Subcutaneous adipose tissue (tissue), 4 donors: ENCODE data around the gene HOATZ. TPM values are rescaled to one million over a fixed set of nuclear protein-coding genes. Genes with fewer than 3 reads are reported as not detected.
A peak's percentile ranks its signal among the peaks of the same experiment; 100 is the strongest.

Experiments
- small RNA-seq: library from RNA; depleted of rRNA; stranded (forward); fragments of <200 nt; gene quantifications from one replicate; pipeline ENCODE3, GENCODE V24; 2016
- total RNA-seq, 4 donors: library from RNA; depleted of rRNA; stranded (reverse); fragments of >200 nt; gene quantifications; one replicate each; pipeline ENCODE4 v1.1.0, GENCODE V29; 2016
- TF ChIP-seq, protein P1 (sequence below): fragments of 450-650 bp; IDR thresholded peaks from one replicate; pipeline ENCODE4 v1.5.1; 2016; ENCODE audit warnings: low read depth, mild to moderate bottlenecking, control low read depth, antibody characterized with exemption, moderate library complexity

HOATZ gene
- total RNA-seq, 4 donors from 2014 or later, result not detected

DNA sequence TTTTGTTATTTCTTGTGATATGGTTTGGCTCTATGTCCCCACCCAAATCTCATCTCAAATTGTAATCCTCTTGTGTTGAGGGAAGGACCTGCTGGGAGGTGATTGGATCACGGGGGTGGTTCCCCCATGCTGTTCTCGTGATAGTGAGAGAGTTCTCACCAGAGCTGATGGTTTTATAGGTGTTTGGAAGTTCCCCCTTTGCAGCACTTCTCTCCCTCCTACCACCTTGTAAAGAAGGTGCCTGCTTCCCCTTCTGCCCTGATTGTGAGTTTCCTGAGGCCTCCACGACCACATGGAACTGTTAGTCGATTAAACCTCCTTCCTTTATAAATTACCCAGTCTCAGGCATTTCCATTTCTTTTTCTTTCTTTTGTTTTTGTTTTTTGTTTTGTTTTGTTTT is 63.2 kb downstream of the HOATZ start:
- TF ChIP-seq, protein P1, sequence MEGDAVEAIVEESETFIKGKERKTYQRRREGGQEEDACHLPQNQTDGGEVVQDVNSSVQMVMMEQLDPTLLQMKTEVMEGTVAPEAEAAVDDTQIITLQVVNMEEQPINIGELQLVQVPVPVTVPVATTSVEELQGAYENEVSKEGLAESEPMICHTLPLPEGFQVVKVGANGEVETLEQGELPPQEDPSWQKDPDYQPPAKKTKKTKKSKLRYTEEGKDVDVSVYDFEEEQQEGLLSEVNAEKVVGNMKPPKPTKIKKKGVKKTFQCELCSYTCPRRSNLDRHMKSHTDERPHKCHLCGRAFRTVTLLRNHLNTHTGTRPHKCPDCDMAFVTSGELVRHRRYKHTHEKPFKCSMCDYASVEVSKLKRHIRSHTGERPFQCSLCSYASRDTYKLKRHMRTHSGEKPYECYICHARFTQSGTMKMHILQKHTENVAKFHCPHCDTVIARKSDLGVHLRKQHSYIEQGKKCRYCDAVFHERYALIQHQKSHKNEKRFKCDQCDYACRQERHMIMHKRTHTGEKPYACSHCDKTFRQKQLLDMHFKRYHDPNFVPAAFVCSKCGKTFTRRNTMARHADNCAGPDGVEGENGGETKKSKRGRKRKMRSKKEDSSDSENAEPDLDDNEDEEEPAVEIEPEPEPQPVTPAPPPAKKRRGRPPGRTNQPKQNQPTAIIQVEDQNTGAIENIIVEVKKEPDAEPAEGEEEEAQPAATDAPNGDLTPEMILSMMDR, result no peak

GRCh38 chr11:111581341-111581740 is 66.8 kb downstream of the HOATZ start:
- TF ChIP-seq, protein P1, result no peak

- TF ChIP-seq, protein P1, result no peak
Measured at GRCh38 chr11:111582163-111582562, 67.6 kb downstream of the HOATZ start.

- TF ChIP-seq, protein P1, result no peak
Measured at GRCh38 chr11:111582881-111583280, 68.3 kb downstream of the HOATZ start.

DNA sequence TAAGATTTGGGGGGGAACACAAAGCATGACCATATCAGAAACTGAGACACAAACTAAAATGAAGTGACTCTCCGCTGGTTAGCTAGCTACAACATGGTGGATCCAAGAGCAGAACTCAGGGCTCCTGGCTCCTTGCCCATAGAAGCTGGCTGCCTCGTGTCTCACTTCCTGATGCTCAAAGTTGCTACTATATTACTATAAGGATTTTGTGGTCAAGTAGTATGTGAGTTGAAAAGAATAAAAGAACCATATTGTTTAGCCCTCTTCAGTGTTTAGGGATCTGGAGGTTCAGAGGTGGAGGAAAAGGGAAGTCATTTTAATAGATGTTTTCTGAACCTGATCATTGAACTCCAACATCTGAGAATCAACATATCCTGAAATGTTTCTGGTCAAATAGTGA is 70.8 kb downstream of the HOATZ start:
- TF ChIP-seq, protein P1, result no peak

GRCh38 chr11:111586388-111586831 is 71.8 kb downstream of the HOATZ start:
- TF ChIP-seq, protein P1, result no peak

Small RNAs within 50 kb of the gene (small RNA-seq; reads per million reads assigned to genes)
- gene MIR34B (0.49 reads per million), gene MIR34C (4.0 reads per million, percentile 70 among the genes with 10 or more reads in this experiment)

Other genes with a start within 250 kb of the HOATZ start
- 1 to 10 TPM in 3 of 4 donors, under 1 TPM in 1; 0.68 to 4.0 (median 1.9) TPM for gene POU2AF3, start 216.2 kb upstream of the HOATZ start, total RNA-seq
- gene POU2AF1, start 135.5 kb upstream of the HOATZ start, total RNA-seq, result 1 to 10 TPM in 1 of 4 donors, under 1 TPM in 1, not detected in 2; 0.17 to 2.1 TPM
- gene BTG4, start 2.4 kb upstream of the HOATZ start, total RNA-seq, result not detected
- gene LAYN, start 25.9 kb downstream of the HOATZ start, total RNA-seq, result 1 to 10 TPM; 1.5 to 5.1 (median 3.8) TPM
- gene SIK2, start 87.7 kb downstream of the HOATZ start, total RNA-seq, result 100 to 1,000 TPM in 2 of 4 donors, 10 to 100 TPM in 2; 75.8 to 113 (median 101) TPM